ENCODE data around the gene LAMB3. TPM values are rescaled to one million over a fixed set of nuclear protein-coding genes. Genes with fewer than 3 reads are reported as not detected.

The LAMB3 gene
- total and polyA plus RNA-seq, 4 donors = 14.6 to 121 (median 68.6) TPM

DNA sequence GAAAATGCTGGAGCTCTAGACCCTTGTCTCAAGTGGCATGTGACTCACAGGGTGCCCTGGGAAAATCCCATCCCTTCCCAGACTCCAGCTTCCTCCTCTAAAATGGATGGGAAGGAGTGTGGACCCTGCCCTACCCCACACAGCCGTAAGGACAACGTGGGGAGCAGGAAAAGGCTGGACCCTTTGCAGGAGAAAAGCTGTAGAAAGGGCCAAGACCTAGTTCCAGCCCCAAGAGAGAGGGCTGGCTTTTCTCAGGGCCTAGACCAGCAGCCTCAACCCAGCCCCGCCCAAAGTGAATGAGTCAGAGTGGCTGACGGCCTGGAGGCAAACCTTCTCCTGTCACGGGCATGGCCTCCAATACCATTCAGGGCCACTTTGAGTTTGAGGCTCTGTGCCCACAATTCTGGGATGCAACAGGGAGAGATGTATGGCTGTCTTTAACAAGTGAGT, 1.1 kb downstream of the LAMB3 start:
- no peak for DNase-seq
- 28 to 32% methylated on average over 5 of the region's 5 CpGs for WGBS, 2 donors
- TF ChIP-seq CTCF (IDR thresholded peaks at IDR 0.05; ENCODE audit: control extremely low read depth, extremely low read depth) = no peak
- peak; percentile 51 for ATAC-seq (ENCODE audit: insufficient read depth, low FRiP score)
- no peaks in the 10 kb centered on the region for H3K9me3 ChIP-seq (ENCODE audit: control insufficient read depth in 4 of 4, insufficient read depth in 3 of 4, low read length in 3 of 4)
- no peaks in the 10 kb centered on the region for H3K27me3 ChIP-seq (ENCODE audit: control insufficient read depth in 3 of 3, insufficient read depth in 3 of 3, low read length in 2 of 3)
- H3K4me1 ChIP-seq (ENCODE audit: control insufficient read depth in 5 of 5, insufficient read depth in 5 of 5, low read length in 5 of 5) = peaks cover 17 to 56% (median 26%) of the 10 kb centered on the region in 5 donors
- H3K27ac ChIP-seq (ENCODE audit: low read depth in 1 of 2, low read length in 1 of 2) = peak overlapping the region in 1 of 2 donors; percentile 79
- H3K4me3 ChIP-seq = no peak overlapping the region
- H3K9ac ChIP-seq (ENCODE audit: insufficient read depth in 1 of 2, low read length in 2 of 2) = no peak overlapping the region
- H3K36me3 ChIP-seq (ENCODE audit: control insufficient read depth in 4 of 4, insufficient read depth in 4 of 4, low read length in 4 of 4) = no peaks in the 10 kb centered on the region

GRCh38 chr1:209650454-209650853, 1.8 kb downstream of the LAMB3 start:
- H3K4me3 ChIP-seq = no peak overlapping the region
- H3K4me1 ChIP-seq (ENCODE audit: control insufficient read depth in 5 of 5, insufficient read depth in 5 of 5, low read length in 5 of 5) = peaks cover 17 to 62% (median 28%) of the 10 kb centered on the region in 5 donors
- ATAC-seq (ENCODE audit: insufficient read depth, low FRiP score) = no peak
- no peaks in the 10 kb centered on the region for H3K9me3 ChIP-seq (ENCODE audit: control insufficient read depth in 4 of 4, insufficient read depth in 3 of 4, low read length in 3 of 4)
- H3K27ac ChIP-seq (ENCODE audit: low read depth in 1 of 2, low read length in 1 of 2) = peak overlapping the region in 1 of 2 donors; percentile 79
- DNase-seq = no peak
- no peak overlapping the region for H3K9ac ChIP-seq (ENCODE audit: insufficient read depth in 1 of 2, low read length in 2 of 2)
- WGBS, 2 donors = 28 to 30% methylated on average over 1 of the region's 1 CpG
- H3K27me3 ChIP-seq (ENCODE audit: control insufficient read depth in 3 of 3, insufficient read depth in 3 of 3, low read length in 2 of 3) = no peaks in the 10 kb centered on the region
- TF ChIP-seq CTCF (IDR thresholded peaks at IDR 0.05; ENCODE audit: control extremely low read depth, extremely low read depth) = no peak
- H3K36me3 ChIP-seq (ENCODE audit: control insufficient read depth in 4 of 4, insufficient read depth in 4 of 4, low read length in 4 of 4) = no peaks in the 10 kb centered on the region

GRCh38 chr1:209648931-209649776, 3.1 kb downstream of the LAMB3 start:
- Histone ChIP-seq H3K4me3 (no peak overlapping the region), H3K27ac (ENCODE audit: low read depth in 1 of 2, low read length in 1 of 2) (peak overlapping the region; percentile 78 to 83), H3K9me3 (ENCODE audit: control insufficient read depth in 4 of 4, insufficient read depth in 3 of 4, low read length in 3 of 4) (no peaks in the 10 kb centered on the region), H3K36me3 (ENCODE audit: control insufficient read depth in 4 of 4, insufficient read depth in 4 of 4, low read length in 4 of 4) (no peaks in the 10 kb centered on the region), H3K4me1 (ENCODE audit: control insufficient read depth in 5 of 5, insufficient read depth in 5 of 5, low read length in 5 of 5) (peaks cover 17 to 68% (median 36%) of the 10 kb centered on the region in 5 donors), H3K9ac (ENCODE audit: insufficient read depth in 1 of 2, low read length in 2 of 2) (no peak overlapping the region), H3K27me3 (ENCODE audit: control insufficient read depth in 3 of 3, insufficient read depth in 3 of 3, low read length in 2 of 3) (no peaks in the 10 kb centered on the region)
- ATAC-seq (ENCODE audit: insufficient read depth, low FRiP score) (peak; percentile 42), DNase-seq (peak in 2 of 3 donors; percentile 62 to 80)
- no peak for TF ChIP-seq CTCF (IDR thresholded peaks at IDR 0.05; ENCODE audit: control extremely low read depth, extremely low read depth)
- WGBS, 2 donors = 44% methylated on average over 6 of the region's 6 CpGs
